ENCODE results near the gene PKNOX2. TPM values are rescaled to one million over a fixed set of nuclear protein-coding genes. Genes with fewer than 3 reads are reported as not detected.

The PKNOX2 gene
- total and polyA plus RNA-seq, 2 of the 4 experiments (the other 2 are of a cell fraction) = 0.72 to 2.3 TPM

- in situ Hi-C loops (cut with MboI; ENCODE audit: low sequenced_read_pairs) = no loop called here
- H3K4me1 ChIP-seq (ENCODE audit: control insufficient read depth, insufficient read depth, low read length) = no peaks in the 10 kb centered on the region
- H2BK20ac ChIP-seq (ENCODE audit: low read depth, low read length) = no peak overlapping the region
- no peaks in the 10 kb centered on the region for H3K79me1 ChIP-seq (ENCODE audit: low read depth in 1 of 2, low read length in 2 of 2)
- no peak overlapping the region for H3K23ac ChIP-seq (ENCODE audit: low read depth, low read length)
- H4K91ac ChIP-seq (ENCODE audit: insufficient read depth, low read depth, low read length) = no peak overlapping the region
- DNase-seq (no peak), ATAC-seq (ENCODE audit: low read depth) (no peak)
- POLR2A ChIA-PET (ENCODE audit: unreplicated experiment) = no interaction called here
- no peak overlapping the region for H3K18ac ChIP-seq (ENCODE audit: low read depth, low read length)
- no peak overlapping the region for H2AFZ ChIP-seq (replicated peaks; ENCODE audit: low read length, poor library complexity)
- H3K36me3 ChIP-seq (ENCODE audit: control insufficient read depth, insufficient read depth, low read length) = no peaks in the 10 kb centered on the region
- intact Hi-C loops (cut with micrococcal nuclease) = no loop called here
- no peaks in the 10 kb centered on the region for H3K9me1 ChIP-seq (ENCODE audit: insufficient read depth, low read length)
- TF ChIP-seq FOS (IDR thresholded peaks at IDR 0.05; ENCODE audit: low read depth, low read length) (no peak), RFX5 (IDR thresholded peaks at IDR 0.05; ENCODE audit: low read depth, low read length) (no peak)
- TF ChIP-seq, protein P1, sequence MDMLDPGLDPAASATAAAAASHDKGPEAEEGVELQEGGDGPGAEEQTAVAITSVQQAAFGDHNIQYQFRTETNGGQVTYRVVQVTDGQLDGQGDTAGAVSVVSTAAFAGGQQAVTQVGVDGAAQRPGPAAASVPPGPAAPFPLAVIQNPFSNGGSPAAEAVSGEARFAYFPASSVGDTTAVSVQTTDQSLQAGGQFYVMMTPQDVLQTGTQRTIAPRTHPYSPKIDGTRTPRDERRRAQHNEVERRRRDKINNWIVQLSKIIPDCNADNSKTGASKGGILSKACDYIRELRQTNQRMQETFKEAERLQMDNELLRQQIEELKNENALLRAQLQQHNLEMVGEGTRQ (IDR thresholded peaks at IDR 0.05; ENCODE audit: low read depth, low read length) = no peak
- no peak overlapping the region for H2BK120ac ChIP-seq (ENCODE audit: low read depth, low read length)
- BruUV-seq (replicated peaks) = no TSS peak
- H3K9me3 ChIP-seq (ENCODE audit: control insufficient read depth, insufficient read depth, low read length) = peaks cover 7% of the 10 kb centered on the region
- H4K8ac ChIP-seq (ENCODE audit: low read depth in 2 of 2, low read length in 2 of 2) = no peak overlapping the region
- WGBS, 2 experiments (ENCODE audit: extremely low coverage in 2 of 2, insufficient read length in 1 of 2) = 40% methylated on average over 1 of the region's 5 CpGs; no CpG with 5 or more reads in 1 of the 2 experiments
- H3K14ac ChIP-seq (replicated peaks; ENCODE audit: low read depth, low read length) = no peak overlapping the region
- no peak overlapping the region for H2AK5ac ChIP-seq (ENCODE audit: low read depth, low read length)
- dilution Hi-C loops (cut with HindIII; ENCODE audit: low sequenced_read_pairs, unreplicated experiment) = no loop called here
- CTCF ChIA-PET = no interaction called here
- no peak overlapping the region for H2BK5ac ChIP-seq (ENCODE audit: low read depth, low read length, poor library complexity, severe bottlenecking)
- no peak overlapping the region for H3K9ac ChIP-seq (ENCODE audit: low read depth, low read length)
- H3K56ac ChIP-seq (ENCODE audit: extremely low read depth, insufficient read depth, low read length) = no peak overlapping the region
- H3K27ac ChIP-seq (ENCODE audit: insufficient read depth, low read length) = no peak overlapping the region
- H3K4ac ChIP-seq (ENCODE audit: low read depth, low read length) = no peak overlapping the region
- H4K5ac ChIP-seq (ENCODE audit: low read depth, low read length) = no peak overlapping the region
- H3K27me3 ChIP-seq (ENCODE audit: control insufficient read depth, insufficient read depth, low read length) = peaks cover 6% of the 10 kb centered on the region
- no peak overlapping the region for H3K4me2 ChIP-seq (ENCODE audit: low read depth, low read length)
- no peaks in the 10 kb centered on the region for H4K20me1 ChIP-seq (ENCODE audit: insufficient read depth, low read length)
- no peak overlapping the region for H2BK15ac ChIP-seq (ENCODE audit: low read depth, low read length)
- H2AK9ac ChIP-seq (replicated peaks; ENCODE audit: low read depth, low read length, poor library complexity) = no peak overlapping the region
- H3K4me3 ChIP-seq (ENCODE audit: insufficient read depth, low read depth, low read length) = no peak overlapping the region
Observed at GRCh38 chr11:125190566-125190965, 26.0 kb downstream of the PKNOX2 start.

Data from IMR-90 (cell line).